Stimulated activated CD8-positive, alpha-beta memory T cell treated with anti-CD3 and anti-CD28 coated beads, Interleukin-15, amount 100 ng/mL, for 4 hours (primary cell): ENCODE data around the gene SDK2.

Source experiments
- DNase-seq, 2 donors: peaks; one replicate each; pipeline ENCODE4 v3.0.0-alpha.2; 2020; ENCODE audit warnings: low read depth in 2 of 2

The SDK2 gene

GRCh38 chr17:73555199-73555960, 88.9 kb downstream of the SDK2 start:
- DNase-seq, result no peak

DNA sequence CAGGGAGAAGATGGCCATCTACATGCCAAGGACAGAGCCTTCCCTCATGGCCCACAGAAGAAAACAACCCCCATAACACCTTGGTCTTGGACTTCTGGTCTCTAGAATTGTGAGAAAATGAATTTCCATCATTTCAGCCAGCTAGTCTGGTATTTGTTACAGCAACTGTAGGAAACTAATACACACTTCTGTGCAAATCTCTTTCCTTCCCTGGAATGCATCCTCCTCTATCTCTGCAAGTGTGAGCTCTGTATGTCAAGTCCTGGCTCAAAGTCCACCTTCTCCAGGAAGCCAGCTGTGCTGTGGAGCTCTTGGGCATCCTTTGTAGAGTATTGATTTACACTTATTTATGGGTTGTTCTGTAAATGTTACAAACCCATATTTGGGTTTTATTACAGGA, 89.7 kb downstream of the SDK2 start:
- DNase-seq, result no peak

DNA sequence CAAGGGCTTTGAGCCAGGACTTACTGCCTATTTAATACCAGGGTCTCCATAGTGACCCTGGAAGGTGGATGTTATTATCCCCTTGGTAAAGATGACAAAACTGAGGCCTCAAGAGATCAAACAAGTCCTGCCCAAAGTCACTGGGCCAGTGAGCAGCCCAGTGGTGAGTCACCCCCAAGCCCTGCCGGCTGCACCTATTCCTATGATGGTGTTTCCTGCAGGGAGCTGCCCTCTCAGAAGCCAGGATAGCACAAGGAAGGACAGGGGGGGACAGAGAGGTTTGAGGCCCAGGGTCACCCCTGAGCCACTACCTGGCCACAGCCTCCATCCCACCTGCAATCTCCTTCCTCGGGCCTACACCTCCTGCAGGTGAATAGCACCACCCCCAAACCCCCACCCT, 90.9 kb downstream of the SDK2 start:
- no peak for DNase-seq

GRCh38 chr17:73552300-73553048, 91.8 kb downstream of the SDK2 start:
- no peak for DNase-seq

GRCh38 chr17:73551759-73552158, 92.5 kb downstream of the SDK2 start:
- DNase-seq, result no peak

DNA sequence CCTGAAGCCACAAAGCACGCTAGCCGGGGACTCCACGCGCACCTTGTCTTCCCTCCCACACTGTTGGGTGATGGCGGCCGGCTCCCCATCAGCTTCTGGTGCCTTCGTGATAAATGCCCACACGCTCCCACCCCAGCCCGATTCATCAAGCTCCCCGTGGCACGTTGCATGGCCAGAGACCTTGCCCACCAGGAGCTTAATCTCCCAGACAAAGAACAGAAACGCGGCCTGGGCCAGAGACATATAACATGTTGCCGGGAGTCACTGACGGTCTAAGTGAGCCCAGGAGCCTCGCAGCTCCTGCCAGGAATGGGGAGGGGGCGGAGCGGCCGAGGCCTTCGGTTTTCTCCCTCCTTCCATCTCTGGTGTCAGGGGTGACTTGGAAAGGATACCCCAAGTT, 93.1 kb downstream of the SDK2 start:
- no peak for DNase-seq

GRCh38 chr17:73550556-73550955, 93.7 kb downstream of the SDK2 start:
- no peak for DNase-seq

- no peak for DNase-seq
Observed at GRCh38 chr17:73549841-73550430, 94.3 kb downstream of the SDK2 start.

DNA sequence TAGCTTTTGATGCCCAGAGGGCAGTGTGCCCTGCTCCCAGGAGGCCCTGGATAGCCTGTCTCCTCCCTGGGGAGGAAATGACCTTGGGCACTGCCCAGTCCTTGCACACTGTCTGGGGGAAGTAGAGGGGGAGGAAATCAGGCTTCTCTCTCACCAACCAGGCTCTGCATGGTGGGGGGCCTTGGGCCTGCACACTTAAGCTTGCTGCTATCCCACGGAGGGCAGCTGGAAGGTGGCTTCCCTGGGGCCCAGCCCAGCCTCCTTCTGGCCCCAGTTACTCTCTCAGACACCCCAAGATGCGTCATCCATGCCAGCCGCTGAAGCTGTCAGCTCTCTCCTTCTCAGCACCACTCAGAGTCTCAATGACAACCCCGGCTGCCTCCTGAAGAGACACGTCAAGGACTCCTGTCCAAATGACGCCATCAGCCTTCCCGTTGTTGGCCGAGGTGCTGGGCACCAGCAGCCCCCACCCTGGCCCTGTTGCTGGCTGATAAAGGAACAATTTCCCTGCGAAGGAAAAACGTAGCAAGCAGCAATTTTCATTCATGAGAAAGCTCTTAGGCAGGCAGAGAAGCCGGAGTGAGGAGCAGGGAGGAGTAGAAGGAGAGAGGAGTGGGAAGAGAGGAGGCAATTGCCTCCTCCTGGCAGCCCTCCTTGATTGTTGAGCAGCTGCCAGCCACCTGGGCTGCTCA, 95.5 kb downstream of the SDK2 start:
- DNase-seq, result no peak

- DNase-seq, result no peak
Observed at GRCh38 chr17:73547790-73548189, 96.5 kb downstream of the SDK2 start.

- DNase-seq, result no peak
Observed at GRCh38 chr17:73546770-73547536, 97.3 kb downstream of the SDK2 start.

- DNase-seq, result no peak
Observed at GRCh38 chr17:73546114-73546513, 98.1 kb downstream of the SDK2 start.

DNA sequence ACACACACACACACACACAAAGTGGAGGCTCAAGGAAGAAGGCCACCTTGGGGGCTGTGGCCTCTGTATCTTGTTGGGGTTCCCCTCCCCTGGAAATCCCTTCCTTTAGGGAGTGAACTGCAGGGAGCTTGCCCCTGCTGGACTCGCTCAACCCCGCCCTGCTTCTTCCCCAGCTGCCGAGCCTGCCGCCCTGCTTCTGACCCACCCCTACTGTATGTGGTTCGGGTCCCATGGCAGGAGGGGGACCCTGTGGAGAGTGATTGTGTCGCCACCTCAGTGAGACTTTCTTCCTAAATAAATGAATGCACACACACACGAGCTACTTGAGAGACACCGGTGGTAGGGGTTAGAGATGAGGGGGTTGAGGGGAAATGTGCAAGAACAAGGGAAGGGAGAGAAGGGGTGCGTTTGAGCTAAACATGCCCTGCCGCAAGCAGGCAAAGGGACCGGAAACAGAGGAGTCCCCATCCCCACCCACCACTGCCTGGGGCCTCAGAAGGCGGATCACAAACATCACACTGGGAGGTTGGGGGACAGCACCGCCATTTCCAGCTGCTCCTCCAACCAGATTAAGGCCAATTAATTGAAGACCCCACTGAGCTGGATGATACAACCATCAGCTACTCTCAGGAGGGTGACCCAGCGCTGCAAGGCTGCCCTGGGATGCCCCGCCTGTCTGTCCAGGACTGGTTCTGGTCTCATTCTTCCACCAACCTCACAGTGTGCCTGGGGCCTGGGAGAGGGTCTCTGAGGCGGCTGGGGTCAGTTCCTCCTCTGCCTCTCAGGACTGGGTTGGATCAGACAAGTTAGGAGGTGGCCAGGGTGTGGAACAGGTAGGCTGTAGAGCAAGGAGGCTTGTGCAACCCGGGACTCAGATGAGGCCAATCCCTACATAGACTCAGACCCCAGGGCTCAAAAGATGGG, 98.9 kb downstream of the SDK2 start:
- DNase-seq, result no peak

DNA sequence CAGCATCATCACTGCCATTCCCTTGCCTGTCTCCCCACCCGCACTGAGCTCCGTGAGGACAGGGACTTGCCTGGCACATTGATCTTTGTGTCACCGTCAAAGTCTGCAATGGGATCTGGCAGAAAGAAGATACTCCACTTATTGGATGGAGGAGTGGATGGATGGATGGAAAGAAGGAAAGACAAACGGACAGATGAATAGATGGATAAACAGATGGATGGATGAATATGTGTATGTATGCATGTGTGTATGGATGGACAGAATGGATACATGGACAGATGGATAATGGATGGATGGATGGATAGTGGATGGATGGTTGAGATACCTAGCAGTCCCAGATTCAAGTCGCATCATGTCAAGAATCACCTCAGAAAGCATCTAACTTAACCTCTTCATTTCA, 99.9 kb downstream of the SDK2 start:
- DNase-seq, result no peak

- no peak for DNase-seq
Observed at GRCh38 chr17:73542323-73542722, 101.9 kb downstream of the SDK2 start.

DNA sequence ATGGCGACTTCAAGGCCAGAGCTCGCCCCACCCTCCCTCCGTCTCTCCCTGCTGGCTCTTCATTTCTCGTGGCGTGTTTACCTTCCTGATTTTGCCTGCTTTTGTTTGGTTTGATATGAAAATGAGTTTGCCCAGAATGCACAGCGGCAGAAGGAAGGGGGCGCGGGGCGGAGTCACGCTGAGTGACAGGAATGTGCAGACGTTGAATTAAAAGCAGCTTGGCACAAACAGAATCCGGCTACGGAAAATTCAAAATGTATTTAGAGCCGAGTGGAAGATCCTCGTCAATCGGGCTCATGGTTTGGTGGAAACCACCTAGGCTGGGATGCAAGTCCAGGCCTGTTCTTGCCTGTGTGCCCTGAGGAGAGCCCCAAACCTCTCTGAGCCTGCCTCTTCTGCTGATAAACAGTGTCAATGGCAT, 102.7 kb downstream of the SDK2 start:
- no peak for DNase-seq

GRCh38 chr17:73541111-73541510, 103.1 kb downstream of the SDK2 start:
- no peak for DNase-seq

DNA sequence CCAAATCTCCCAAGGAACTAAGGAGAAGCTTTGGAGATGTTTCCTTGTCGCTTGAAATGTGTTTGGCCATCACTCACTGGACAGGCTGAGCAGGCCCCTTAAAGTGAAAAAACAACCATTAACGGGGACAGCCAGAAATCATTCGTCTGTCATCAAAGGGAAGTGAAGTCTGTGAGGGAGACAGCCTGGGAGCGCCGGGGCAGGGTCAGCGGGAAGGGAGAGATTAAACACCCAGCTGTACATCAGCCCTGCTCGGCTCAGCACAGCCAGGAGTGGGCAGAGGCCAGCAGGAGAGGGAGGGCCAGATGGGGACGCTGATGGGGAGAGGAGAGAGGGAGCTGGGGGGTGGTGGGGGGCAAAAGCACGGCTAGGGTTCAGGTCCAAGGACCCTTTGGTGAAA, 105.1 kb downstream of the SDK2 start:
- DNase-seq, result no peak

DNA sequence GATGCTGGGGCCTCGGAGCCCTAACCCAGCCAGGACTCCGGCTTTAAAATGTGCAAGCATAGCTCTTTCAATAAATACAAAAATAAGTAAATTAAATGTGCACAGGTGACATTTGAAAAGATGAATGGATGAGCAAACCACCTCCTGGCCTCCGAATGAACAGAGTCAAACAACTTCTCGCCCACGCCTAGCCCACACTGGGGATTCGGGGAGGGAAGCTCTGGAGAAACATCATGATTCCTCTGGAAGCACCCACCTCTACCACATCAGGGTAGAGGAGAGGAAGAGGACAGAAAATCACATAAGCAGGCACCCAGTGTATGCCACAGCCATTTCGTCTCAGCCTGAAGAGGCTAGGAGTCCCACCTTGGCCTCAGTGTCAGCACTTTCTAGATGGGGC, 105.8 kb downstream of the SDK2 start:
- no peak for DNase-seq
